Activated gamma-delta T cell (primary cell): Measurements from ENCODE around the gene CRLF3.
"Not testable (repeated sequence)": the region's sequence is repeated elsewhere in the genome, so short reads cannot be mapped to it uniquely, and the experiment has no call there.

ENCODE experiments used
- DNase-seq: peaks from one replicate; lab custom pipeline; 2025; lab: John Stamatoyannopoulos, UW
- total RNA-seq, 2 donors: gene quantifications; one replicate each; lab custom pipeline; 2026; lab: John Stamatoyannopoulos, UW

CRLF3 gene
- total RNA-seq: 137 to 177 reads per million in 2 donors

- peak; percentile 85 for DNase-seq
These were observed at the start of gene CRLF3 for GRCh38 chr17:30824356-30825145. CRLF3 (minus strand) TSS chr17:30824692; CDS start chr17:30824651, 41 bp downstream.

DNA sequence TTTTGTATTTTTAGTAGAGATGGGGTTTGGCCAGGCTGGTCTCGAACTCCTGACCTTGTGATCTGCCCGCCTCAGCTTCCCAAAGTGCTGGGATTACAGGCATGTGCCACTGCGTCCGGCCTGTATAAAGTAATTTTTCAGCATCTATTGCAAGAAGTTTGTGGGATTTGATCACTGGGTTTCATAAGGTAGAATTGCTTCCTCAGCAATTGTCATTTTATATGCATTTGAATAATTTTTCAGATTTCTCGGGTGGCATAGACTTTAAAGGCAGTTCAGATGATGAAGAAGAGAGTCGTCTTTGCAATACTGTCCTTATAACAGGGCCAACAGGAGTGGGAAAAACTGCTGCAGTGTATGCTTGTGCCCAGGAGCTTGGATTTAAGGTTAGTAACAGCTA, 44.5 kb upstream of the CRLF3 start:
- DNase-seq: no peak

- DNase-seq: no peak
These were observed 40.1 kb upstream of the CRLF3 start for GRCh38 chr17:30864636-30865035.

DNA sequence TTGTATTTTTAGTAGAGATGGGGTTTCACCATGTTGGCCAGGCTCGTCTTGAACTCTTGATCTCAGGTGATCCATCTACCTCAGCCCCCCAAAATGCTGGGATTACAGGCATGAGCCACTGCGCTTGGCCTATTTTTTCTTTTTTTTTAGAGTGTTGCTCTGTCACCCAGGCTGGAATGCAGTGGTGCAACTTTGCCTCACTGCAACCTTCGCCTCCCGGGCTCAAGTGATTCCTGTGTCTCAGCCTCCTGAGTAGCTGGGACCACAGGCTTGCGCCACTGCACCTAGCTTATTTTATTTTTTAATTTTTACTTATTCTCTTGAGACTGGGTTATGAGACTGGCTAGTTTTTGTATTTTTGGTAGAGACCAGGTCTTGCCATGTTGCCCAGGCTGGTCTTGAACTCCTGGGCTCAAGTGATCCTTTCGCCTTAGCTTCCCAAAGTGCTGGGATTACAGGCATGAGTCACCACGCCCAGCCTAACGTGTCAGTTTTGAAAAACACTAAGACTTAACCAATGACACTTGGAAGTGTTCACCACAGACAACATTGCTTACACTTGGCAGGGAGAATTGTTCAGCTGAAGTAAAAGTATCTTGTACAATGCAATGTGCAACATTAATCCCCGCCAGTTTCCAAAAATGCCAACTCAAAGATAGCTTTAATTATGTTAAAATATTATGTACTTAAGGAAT, 34.2 kb upstream of the CRLF3 start:
- no peak for DNase-seq

DNA sequence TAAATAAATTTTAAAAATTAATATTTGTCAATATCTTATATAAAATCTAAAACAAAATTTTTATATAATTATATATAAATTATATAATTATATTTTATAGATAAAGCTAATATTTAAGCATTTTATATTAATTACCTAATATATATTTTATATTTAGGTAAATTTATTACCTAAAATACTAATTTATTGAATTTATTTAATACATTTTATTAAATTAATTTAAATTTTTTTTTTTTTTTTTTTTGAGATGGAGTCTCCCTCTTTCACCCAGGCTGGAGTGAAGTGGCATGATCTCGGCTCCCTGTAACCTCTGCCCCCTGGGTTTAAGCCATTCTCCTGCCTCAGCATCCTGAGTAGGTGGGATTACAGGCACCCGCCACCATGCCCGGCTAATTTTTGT, 29.7 kb upstream of the CRLF3 start:
- no peak for DNase-seq

GRCh38 chr17:30848021-30848420, 23.5 kb upstream of the CRLF3 start:
- DNase-seq: no peak

- no peak for DNase-seq
These were observed 16.3 kb upstream of the CRLF3 start for GRCh38 chr17:30840771-30841170.

GRCh38 chr17:30838202-30838807, 13.8 kb upstream of the CRLF3 start:
- no peak for DNase-seq

DNA sequence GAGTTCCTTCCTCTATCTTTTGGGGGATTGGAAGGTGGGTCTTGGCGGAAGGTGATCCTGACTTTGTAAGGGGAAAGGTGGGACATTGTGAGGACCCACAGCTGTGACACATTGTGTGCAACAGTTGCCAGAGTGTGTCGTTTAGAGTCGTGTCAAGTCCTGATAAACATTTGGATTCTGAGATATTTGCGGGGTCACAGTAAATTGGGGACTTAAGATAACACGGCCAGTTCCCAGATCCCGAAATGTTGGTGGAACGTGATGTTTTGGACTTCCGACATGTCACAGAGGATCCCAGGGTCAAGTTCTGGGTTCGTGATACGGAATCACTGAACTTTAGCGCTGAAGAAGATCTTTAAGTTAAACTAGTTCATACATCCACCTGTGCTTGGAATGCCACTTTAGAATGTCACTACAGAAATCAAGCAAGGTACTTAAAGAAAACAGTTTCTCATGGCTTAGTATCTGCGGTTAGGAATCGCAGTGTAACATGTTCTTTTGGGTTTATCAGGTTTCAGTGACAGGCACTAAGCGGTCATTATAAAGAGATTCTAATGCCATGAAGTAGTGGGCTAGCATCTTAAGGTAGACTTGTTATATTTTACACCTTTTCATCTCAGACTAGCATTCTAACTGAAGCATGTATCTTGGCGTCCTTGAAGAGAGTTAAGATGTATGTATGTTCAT, 8.1 kb upstream of the CRLF3 start:
- DNase-seq: no peak

DNA sequence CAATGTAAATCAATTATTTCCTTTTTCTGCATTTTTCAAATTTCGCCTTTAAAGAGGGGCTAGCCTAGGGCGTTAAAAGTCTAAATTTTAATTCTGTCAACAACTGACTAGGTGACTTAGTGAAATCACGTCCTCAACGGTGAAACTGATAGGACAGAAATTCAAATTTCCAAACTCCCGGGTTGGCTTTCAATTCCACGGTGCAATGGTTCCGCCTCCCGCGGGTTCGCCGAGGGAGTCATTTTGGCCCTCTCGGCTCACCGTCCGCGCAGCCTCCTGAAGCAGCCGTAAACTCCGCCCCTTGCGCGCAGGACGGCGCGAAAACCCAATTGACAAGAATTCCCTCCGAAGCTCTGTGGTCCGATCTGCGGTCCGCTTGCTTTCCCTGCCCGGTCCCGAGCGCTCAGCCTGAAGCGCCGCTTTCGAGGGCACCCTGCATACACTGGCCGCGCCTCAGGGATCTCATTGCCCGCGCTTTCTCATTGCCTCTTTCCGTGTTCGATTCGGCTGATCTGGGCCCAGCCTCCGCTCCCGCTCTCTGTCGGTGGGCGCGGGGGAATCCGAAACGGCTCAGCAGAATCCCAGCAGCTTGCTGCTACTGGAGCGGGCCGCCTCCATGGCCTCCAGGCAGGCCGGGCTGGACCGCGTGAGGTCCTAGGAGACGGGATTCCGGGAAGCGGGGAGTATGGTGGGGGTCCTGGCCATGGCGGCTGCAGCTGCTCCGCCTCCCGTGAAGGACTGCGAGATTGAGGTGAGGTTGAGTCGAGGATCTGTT, 7.4 kb upstream of the CRLF3 start, which contains the start of gene ATAD5:
TSS of gene ATAD5 (plus strand) at position 304 of the 775 bp plus-strand sequence. CDS start at position 686, 382 bp downstream.
- peak; percentile 77 for DNase-seq

GRCh38 chr17:30831257-30831656, 6.8 kb upstream of the CRLF3 start:
- no peak for DNase-seq

GRCh38 chr17:30829022-30829421, 4.5 kb upstream of the CRLF3 start:
- DNase-seq: no peak

DNA sequence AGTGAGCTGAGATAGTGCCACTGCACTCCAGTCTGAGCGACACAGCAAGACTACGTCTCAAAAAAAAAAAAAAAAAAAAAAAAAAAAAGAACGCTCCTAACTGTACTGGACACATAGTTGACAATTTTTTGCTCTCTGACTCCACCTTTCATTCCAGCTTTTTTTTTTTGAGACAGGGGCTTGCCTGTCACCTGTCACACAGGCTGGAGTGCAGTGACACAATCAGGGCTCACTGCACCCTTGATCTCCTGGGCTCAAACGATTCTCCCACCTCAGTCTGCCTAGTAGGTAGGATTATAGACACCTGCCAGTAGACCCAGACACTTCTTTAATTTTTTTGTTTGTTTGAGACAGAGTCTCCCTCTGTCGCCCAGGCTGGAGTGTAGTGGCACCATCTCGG, 2.6 kb upstream of the CRLF3 start:
- no peak for DNase-seq

- no peak for DNase-seq
These were observed 513 bp downstream of the CRLF3 start for GRCh38 chr17:30824002-30824355.

- no peak for DNase-seq
These were observed 1.1 kb downstream of the CRLF3 start for GRCh38 chr17:30823421-30823820.

- DNase-seq: not testable (repeated sequence)
These were observed 1.6 kb downstream of the CRLF3 start for GRCh38 chr17:30822919-30823318.

DNA sequence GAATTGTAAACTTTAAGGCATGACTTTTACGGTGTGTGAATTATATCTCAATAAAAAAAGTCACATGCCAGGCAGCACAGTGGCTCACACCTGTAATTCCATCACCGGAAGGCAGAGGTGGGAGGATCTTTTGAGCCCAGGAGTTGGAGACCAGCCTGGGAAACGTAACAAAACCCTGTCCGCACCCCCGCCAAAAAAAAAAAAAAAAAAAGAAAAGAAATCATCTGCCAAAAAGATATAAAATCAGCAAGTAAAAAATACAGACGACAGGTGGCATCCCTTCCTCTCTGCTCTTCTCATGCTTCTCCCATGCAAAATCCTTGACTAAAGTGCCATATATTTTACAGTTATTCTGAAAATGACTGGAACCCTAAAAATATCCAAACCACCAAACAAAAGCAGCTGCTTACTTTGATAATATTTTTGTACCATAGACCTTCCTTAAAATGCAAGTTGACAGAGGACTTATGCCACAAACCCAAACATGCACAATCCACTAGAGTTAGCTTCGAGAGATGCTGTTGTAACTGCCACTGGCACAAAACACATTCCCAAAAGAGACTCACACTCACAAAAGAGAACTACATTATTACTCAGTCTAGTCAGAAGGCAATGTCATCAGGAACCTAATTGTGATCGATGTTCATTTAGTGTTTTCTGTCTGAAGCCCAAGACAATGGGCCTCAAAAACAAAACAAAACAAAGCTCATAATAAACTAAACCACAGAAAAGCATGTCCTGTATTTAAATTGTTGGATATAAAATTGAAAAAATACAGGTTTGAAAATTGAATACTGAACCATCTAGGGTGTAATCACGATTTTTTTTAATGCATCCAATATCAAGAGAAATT, 2.4 kb downstream of the CRLF3 start:
- DNase-seq: no peak

- DNase-seq: no peak
These were observed 4.4 kb downstream of the CRLF3 start for GRCh38 chr17:30819971-30820705.

GRCh38 chr17:30816165-30816564, 8.3 kb downstream of the CRLF3 start:
- DNase-seq: no peak

- not testable (repeated sequence) for DNase-seq
These were observed 9.6 kb downstream of the CRLF3 start for GRCh38 chr17:30814860-30815259.
